Trophoblast cell (in vitro differentiated cells and primary cell): ENCODE data around the gene ANKUB1. TPM values are rescaled to one million over a fixed set of nuclear protein-coding genes. Genes with fewer than 3 reads are reported as not detected.
"Not testable (repeated sequence)": the region's sequence is repeated elsewhere in the genome, so short reads cannot be mapped to it uniquely, and the experiment has no call there.

ENCODE experiments used
- DNase-seq, 2 donors: peaks; one replicate each; pipeline ENCODE4 v3.0.0-alpha.2; 2016
- H2AFZ ChIP-seq: 2 replicates; pipeline ENCODE4 v1.6.1; 2013; ENCODE audit warnings: low read length, moderate library complexity, mild to moderate bottlenecking; ENCODE audit not compliant: insufficient read depth, poor library complexity
- H2AK5ac ChIP-seq: 2 replicates; pipeline ENCODE4 v1.6.1; 2013; ENCODE audit warnings: mild to moderate bottlenecking, low read length
- H2BK120ac ChIP-seq: 2 replicates; pipeline ENCODE4 v1.6.1; 2013; ENCODE audit warnings: low read length, mild to moderate bottlenecking, moderate library complexity; ENCODE audit not compliant: insufficient read depth, poor library complexity
- H2BK12ac ChIP-seq: 2 replicates; pipeline ENCODE4 v1.6.1; 2013; ENCODE audit warnings: mild to moderate bottlenecking, low read length, moderate library complexity
- H2BK5ac ChIP-seq: 2 replicates; pipeline ENCODE4 v1.6.1; 2013; ENCODE audit warnings: low read length, low read depth, moderate library complexity, mild to moderate bottlenecking; ENCODE audit not compliant: poor library complexity
- H3K14ac ChIP-seq: 2 replicates; pipeline ENCODE4 v1.6.1; 2013; ENCODE audit warnings: mild to moderate bottlenecking, low read length
- H3K18ac ChIP-seq: 2 replicates; pipeline ENCODE4 v1.6.1; 2013; ENCODE audit warnings: mild to moderate bottlenecking, low read length
- H3K23ac ChIP-seq: 2 replicates; pipeline ENCODE4 v1.6.1; 2013; ENCODE audit warnings: low read length
- H3K27ac ChIP-seq: 2 replicates; pipeline ENCODE4 v1.5.1; 2013; ENCODE audit warnings: low read depth, mild to moderate bottlenecking, inconsistent platforms, low read length, moderate library complexity
- H3K27me3 ChIP-seq: 2 replicates; pipeline ENCODE4 v1.6.1; 2013; ENCODE audit warnings: inconsistent platforms, mild to moderate bottlenecking, low read length, moderate library complexity; ENCODE audit not compliant: insufficient read depth
- H3K36me3 ChIP-seq, 2 experiments: 1 replicate in 1 of 2; 2 replicates in 1 of 2; pipeline ENCODE4 v1.6.1; 2013; ENCODE audit warnings: low read length in 2 of 2, mild to moderate bottlenecking in 2 of 2, moderate library complexity in 1 of 2; ENCODE audit not compliant: insufficient read depth in 2 of 2, control insufficient read depth in 1 of 2
- H3K4ac ChIP-seq: 2 replicates; pipeline ENCODE4 v1.6.1; 2013; ENCODE audit warnings: low read depth, mild to moderate bottlenecking, low read length, moderate library complexity
- H3K4me1 ChIP-seq, 2 experiments: 1 replicate in 1 of 2; 2 replicates in 1 of 2; pipeline ENCODE4 v1.6.1; 2013; ENCODE audit warnings: low read length in 2 of 2, mild to moderate bottlenecking in 2 of 2, moderate library complexity in 1 of 2; ENCODE audit not compliant: insufficient read depth in 2 of 2, control insufficient read depth in 1 of 2
- H3K4me2 ChIP-seq: 2 replicates; pipeline ENCODE4 v1.6.1; 2013; ENCODE audit warnings: inconsistent platforms, mild to moderate bottlenecking, low read length, moderate library complexity
- H3K4me3 ChIP-seq: 2 replicates; pipeline ENCODE4 v1.5.1; 2013; ENCODE audit warnings: mild to moderate bottlenecking, low read depth, low read length, inconsistent platforms
- H3K79me1 ChIP-seq: one replicate; pipeline ENCODE4 v1.6.1; 2013; ENCODE audit warnings: low read length
- H3K79me2 ChIP-seq: 2 replicates; pipeline ENCODE4 v1.6.1; 2013; ENCODE audit warnings: low read length, mild to moderate bottlenecking; ENCODE audit not compliant: control insufficient read depth, insufficient read depth, poor library complexity
- H3K9ac ChIP-seq: 2 replicates; pipeline ENCODE4 v1.6.1; 2013; ENCODE audit warnings: mild to moderate bottlenecking, low read length
- H3K9me3 ChIP-seq: 2 replicates; pipeline ENCODE4 v1.6.1; 2013; ENCODE audit warnings: low read depth, mild to moderate bottlenecking, control low read depth, inconsistent platforms, low read length; ENCODE audit not compliant: insufficient read depth
- H4K12ac ChIP-seq: 2 replicates; pipeline ENCODE4 v1.6.1; 2013; ENCODE audit warnings: low read depth, mild to moderate bottlenecking, low read length, moderate library complexity
- H4K8ac ChIP-seq: 2 replicates; pipeline ENCODE4 v1.6.1; 2013; ENCODE audit warnings: low read depth, mild to moderate bottlenecking, low read length, moderate library complexity
- H4K91ac ChIP-seq: one replicate; pipeline ENCODE4 v1.6.1; 2013; ENCODE audit warnings: low read depth, mild to moderate bottlenecking, low read length, moderate library complexity
- WGBS: extraction: QIAGEN DNeasy Blood & Tissue Kit; methylation state at CpG from one replicate; pipeline ENCODE4 v1.1.7; 2013; ENCODE audit warnings: missing lambda C conversion rate; ENCODE audit not compliant: insufficient read length, insufficient coverage; ENCODE audit errors: extremely low coverage; 5-methylcytosine and 5-hydroxymethylcytosine counted together
- polyA plus RNA-seq: library from polyadenylated mRNA; stranded (reverse); fragments of 200-250 nt; gene quantifications from 2 replicates; pipeline ENCODE4 v1.2.3, GENCODE V29; 2013

The ANKUB1 gene, protein sequence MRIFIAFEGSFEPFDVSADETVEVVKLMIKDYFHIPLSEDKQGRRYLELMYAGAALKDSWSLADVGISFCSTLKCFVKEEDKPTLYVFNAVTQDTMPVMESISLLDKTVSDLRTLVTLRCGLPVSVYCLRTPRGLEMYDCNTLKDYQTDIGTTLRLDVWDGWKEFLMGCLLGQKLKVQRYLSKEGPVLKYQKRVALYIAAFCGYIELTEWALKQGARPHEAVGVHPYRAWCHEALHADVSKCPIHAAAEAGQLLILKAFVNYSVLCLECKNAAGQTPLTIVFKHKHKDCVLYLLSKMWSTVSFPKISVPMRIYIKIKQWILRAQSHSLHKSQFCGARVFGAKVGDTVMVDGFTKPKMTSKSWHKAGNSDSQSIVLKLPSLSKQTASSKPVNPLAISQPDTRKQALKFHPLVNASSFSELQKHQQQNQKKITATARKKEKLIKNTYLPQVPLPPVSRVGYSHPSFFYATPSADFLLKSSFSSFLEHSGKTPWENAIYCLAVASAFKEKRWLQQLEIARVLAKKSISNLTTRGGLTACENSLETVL
- polyA plus RNA-seq, result 0.11 and 0.18 TPM in 2 replicates

DNA sequence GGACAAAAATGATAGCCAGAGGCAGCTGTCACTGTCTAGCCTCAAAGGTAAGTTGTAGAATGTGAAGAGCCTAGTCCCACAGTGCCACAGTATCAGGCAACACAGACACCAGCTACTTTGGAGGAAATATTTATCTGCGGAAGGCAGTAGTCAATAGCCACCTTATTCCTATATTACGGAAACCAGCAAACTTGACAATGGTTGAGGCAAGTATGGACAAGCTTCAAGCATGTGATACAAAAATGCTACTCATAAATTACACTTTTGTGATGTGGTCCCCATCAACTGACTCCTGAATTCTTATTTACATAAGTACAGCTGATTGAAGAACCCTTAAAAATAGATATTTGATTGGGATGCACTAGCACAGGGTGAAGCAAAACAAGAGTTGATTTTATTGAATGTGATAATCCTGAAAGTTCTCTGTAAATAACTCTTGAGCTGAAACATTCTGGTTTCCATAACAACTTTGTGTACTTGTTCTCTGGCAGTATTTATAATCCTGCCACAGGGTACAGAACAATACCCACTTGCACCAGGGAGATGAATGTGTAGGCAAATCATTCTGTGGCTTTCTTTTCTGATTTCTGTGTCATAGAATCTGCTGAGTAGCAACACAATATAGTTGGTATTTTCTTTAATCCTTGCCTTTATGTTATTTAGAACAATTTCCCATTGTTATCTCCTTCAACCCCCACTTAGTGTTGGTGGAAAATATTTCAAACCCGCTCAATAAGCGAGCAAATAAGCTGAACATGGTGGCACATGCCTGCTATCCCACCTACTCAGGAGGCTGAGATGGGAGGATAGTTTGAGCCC is at the start of gene ANKUB1:
ANKUB1 (minus strand) TSS at position 103 of the 819 bp plus-strand sequence. CDS start 188 bp downstream, outside the sequence.
- Histone ChIP-seq H3K14ac (no peak within 1 kb of the TSS), H3K23ac (no peak within 1 kb of the TSS), H3K27ac (no peak within 1 kb of the TSS), H3K79me2 (no peaks in the 10 kb centered on the region), H4K91ac (no peak within 1 kb of the TSS), H4K12ac (no peak within 1 kb of the TSS), H2AFZ (no peak within 1 kb of the TSS), H2BK5ac (no peak within 1 kb of the TSS), H3K9me3 (no peaks in the 10 kb centered on the region), H3K18ac (no peak within 1 kb of the TSS), H2AK5ac (no peak within 1 kb of the TSS), H3K4me2 (no peak within 1 kb of the TSS), H3K79me1 (no peaks in the 10 kb centered on the region), H2BK120ac (no peak within 1 kb of the TSS), H3K4me1 (no peaks in the 10 kb centered on the region), H3K36me3 (no peaks in the 10 kb centered on the region), H3K9ac (no peak within 1 kb of the TSS), H3K4me3 (no peak within 1 kb of the TSS), H3K27me3 (no peaks in the 10 kb centered on the region), H2BK12ac (no peak within 1 kb of the TSS), H3K4ac (no peak within 1 kb of the TSS), H4K8ac (no peak within 1 kb of the TSS)
- no CpG with 5 or more reads among the region's 4 CpGs for WGBS
- DNase-seq, result no peak

DNA sequence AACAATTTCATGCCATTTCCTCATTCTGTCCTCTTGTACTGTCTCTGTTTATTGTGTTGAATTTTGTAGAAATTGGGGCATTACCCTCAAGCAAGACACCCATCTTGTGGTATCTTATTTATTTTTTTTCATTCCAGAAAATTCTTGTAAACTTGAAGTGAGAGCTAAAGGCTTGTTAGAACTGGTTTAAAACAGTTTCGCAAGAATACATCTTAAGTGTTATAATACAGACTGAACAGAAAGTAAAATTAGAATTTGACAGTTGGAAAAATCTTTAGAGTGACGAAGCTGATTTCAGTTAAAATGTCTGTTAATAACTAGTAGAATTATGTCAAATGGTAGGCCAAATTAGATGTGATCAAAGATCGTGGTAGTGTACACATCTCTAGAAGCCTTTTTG is 47.5 kb upstream of the ANKUB1 start:
- Histone ChIP-seq H3K36me3 (peaks cover 4% of the 10 kb centered on the region in 2 experiments), H3K27ac (no peak overlapping the region), H2BK120ac (no peak overlapping the region), H3K14ac (no peak overlapping the region), H3K4me1 (no peaks in the 10 kb centered on the region), H3K79me2 (no peaks in the 10 kb centered on the region), H3K9ac (no peak overlapping the region), H4K12ac (no peak overlapping the region), H2BK12ac (no peak overlapping the region), H3K23ac (no peak overlapping the region), H3K4ac (no peak overlapping the region), H4K8ac (no peak overlapping the region), H3K4me3 (no peak overlapping the region), H2AFZ (no peak overlapping the region), H3K79me1 (no peaks in the 10 kb centered on the region), H3K4me2 (no peak overlapping the region), H2BK5ac (no peak overlapping the region), H3K9me3 (peaks cover 6% of the 10 kb centered on the region), H4K91ac (no peak overlapping the region), H2AK5ac (no peak overlapping the region), H3K18ac (no peak overlapping the region), H3K27me3 (no peaks in the 10 kb centered on the region)
- no peak for DNase-seq
- WGBS, result no CpG with 5 or more reads among the region's 3 CpGs

DNA sequence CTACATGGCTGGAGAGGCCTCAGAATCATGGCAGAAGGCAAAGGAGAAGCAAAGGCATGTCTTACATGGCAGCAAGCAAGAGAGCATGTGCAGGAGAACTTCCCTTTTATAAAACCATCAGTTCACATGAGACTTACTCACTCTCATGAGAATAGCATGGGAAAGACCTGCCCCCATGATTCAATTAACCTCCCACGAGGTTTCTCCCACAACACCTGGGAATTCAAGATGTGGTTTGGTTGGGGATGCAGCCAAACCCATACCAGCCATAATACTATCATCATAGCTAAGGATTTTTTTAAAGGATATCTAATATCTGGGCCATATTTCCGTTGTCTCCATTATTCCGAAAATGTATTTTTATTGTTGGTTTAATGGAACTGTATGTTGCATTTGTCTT is 47.1 kb upstream of the ANKUB1 start:
- WGBS, result no CpG with 5 or more reads among the region's 3 CpGs
- H2AFZ ChIP-seq, result not testable (repeated sequence)

DNA sequence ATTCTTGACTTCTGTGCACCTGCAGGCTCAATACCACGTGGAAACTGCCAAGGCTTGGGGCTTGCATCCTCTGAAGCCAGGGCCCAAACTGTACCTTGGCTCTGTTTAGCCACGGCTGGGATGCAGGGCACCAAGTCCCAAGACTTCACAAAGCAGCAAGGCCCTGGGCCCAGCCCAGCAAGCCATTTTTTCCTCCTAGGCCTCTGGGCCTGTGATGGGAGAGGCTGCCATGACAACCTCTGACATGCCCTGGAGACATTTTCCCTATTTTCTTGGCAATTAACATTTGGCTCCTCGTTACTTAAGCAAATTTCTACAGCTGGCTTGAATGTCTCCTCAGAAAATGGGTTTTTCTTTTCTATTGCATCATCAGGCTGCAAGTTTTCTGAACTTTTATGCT is 46.1 kb upstream of the ANKUB1 start:
- H3K27ac ChIP-seq, H3K27me3 ChIP-seq, H2AK5ac ChIP-seq, H3K4ac ChIP-seq, H3K14ac ChIP-seq, H2AFZ ChIP-seq, H3K18ac ChIP-seq, H2BK12ac ChIP-seq, H3K36me3 ChIP-seq, H4K91ac ChIP-seq, H3K9ac ChIP-seq, H4K8ac ChIP-seq, H2BK120ac ChIP-seq, H4K12ac ChIP-seq, H3K4me3 ChIP-seq, H3K4me2 ChIP-seq, H2BK5ac ChIP-seq, H3K23ac ChIP-seq, H3K4me1 ChIP-seq, H3K9me3 ChIP-seq, H3K79me2 ChIP-seq, DNase-seq, H3K79me1 ChIP-seq: not testable (repeated sequence)
- no CpG with 5 or more reads among the region's 3 CpGs for WGBS

More for the DNA sequence above, 47.1 kb upstream of the ANKUB1 start:
- not testable (repeated sequence) for H4K12ac ChIP-seq, H3K4me3 ChIP-seq, H3K27me3 ChIP-seq, H3K23ac ChIP-seq, H2BK5ac ChIP-seq, H3K4me2 ChIP-seq, H3K79me2 ChIP-seq, H2BK12ac ChIP-seq, H2AK5ac ChIP-seq, H3K4ac ChIP-seq, H3K9me3 ChIP-seq, H3K9ac ChIP-seq, H3K36me3 ChIP-seq, H4K91ac ChIP-seq, H3K27ac ChIP-seq, H3K18ac ChIP-seq, H3K4me1 ChIP-seq, H3K14ac ChIP-seq, DNase-seq, H3K79me1 ChIP-seq, H2BK120ac ChIP-seq, H4K8ac ChIP-seq
